ENCODE measurements around the gene RND1. TPM values are rescaled to one million over a fixed set of nuclear protein-coding genes. Genes with fewer than 3 reads are reported as not detected.
"Not testable (repeated sequence)": the region's sequence is repeated elsewhere in the genome, so short reads cannot be mapped to it uniquely, and the experiment has no call there.

Gene RND1
- polyA plus RNA-seq, 1 donor (not counting 4 experiments of a cell fraction or from before 2014, with no cell fraction given) = 0.16 TPM

DNA sequence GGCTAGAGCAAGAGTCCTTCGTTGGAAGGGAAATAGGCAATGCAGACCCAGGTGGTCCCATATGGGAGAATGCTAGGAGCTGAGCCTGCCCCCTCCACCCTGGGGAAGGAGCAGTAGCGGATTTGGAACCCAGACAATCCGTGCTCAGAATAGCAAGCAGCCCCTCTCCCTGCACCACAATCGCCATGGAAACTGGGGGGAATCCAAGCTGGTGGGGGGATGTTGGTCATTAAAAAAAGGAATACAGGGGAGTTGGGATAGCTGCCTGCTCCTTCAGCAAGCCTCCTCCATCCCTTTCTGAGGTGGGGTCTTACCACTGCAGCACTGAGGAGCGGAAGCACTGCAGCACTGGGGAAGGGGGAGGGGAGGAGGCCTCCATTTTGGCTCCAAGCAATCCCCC lies 2.9 kb downstream of the RND1 start:
- H3K36me3 ChIP-seq (ENCODE audit: control insufficient read depth in 2 of 2, extremely low read depth in 1 of 2, insufficient read depth in 2 of 2, low read length in 2 of 2) = no peaks in the 10 kb centered on the region
- FAIRE-seq (no peak), DNase-seq (ENCODE audit: low read depth, low spot score) (no peak)
- H3K9me3 ChIP-seq (ENCODE audit: control insufficient read depth, low read depth, low read length) = no peaks in the 10 kb centered on the region
- H4K20me1 ChIP-seq (ENCODE audit: control insufficient read depth, extremely low read depth, insufficient read depth, low read length) = no peaks in the 10 kb centered on the region
- dilution Hi-C loops (cut with MboI; ENCODE audit: extremely low pct_ligation_motif_present, low sequenced_read_pairs) = no loop called here
- no peak overlapping the region for H3K4me2 ChIP-seq (ENCODE audit: control insufficient read depth, extremely low read depth, insufficient read depth, low read depth, low read length)
- H3K27ac ChIP-seq (ENCODE audit: control insufficient read depth, insufficient read depth, low read length) = no peak overlapping the region
- no peak overlapping the region for H3K4me3 ChIP-seq (ENCODE audit: control insufficient read depth in 2 of 3, extremely low read depth in 1 of 3, insufficient read depth in 2 of 3, low read depth in 1 of 3, low read length in 3 of 3)
- no peak for TF ChIP-seq EZH2 (IDR thresholded peaks at IDR 0.05; ENCODE audit: low read length)
- no peak for TF ChIP-seq CTCF (optimal IDR thresholded peaks at IDR 0.05 in 1 of 3, IDR thresholded peaks at IDR 0.05 in 1 of 3, conservative IDR thresholded peaks at IDR 0.05 in 1 of 3; ENCODE audit: extremely low read depth in 1 of 3, insufficient read depth in 2 of 3, low read length in 3 of 3)
- no peak overlapping the region for H3K9ac ChIP-seq (ENCODE audit: control insufficient read depth, extremely low read depth, insufficient read depth, low read length)
- peaks cover 21% of the 10 kb centered on the region for H3K27me3 ChIP-seq (ENCODE audit: control insufficient read depth, extremely low read depth, insufficient read depth, low read length)
- H3K9me1 ChIP-seq (ENCODE audit: control insufficient read depth, extremely low read depth, insufficient read depth, low read length) = no peaks in the 10 kb centered on the region
- H2AFZ ChIP-seq (ENCODE audit: control insufficient read depth, low read length) = no peak overlapping the region
- peaks cover 19% of the 10 kb centered on the region for H3K4me1 ChIP-seq (ENCODE audit: control insufficient read depth, extremely low read depth, insufficient read depth, low read length)
- H3K79me2 ChIP-seq (ENCODE audit: control insufficient read depth, insufficient read depth, low read length) = no peaks in the 10 kb centered on the region

GRCh38 chr12:48861111-48861510 lies 4.6 kb downstream of the RND1 start:
- no peak overlapping the region for H2AFZ ChIP-seq (ENCODE audit: control insufficient read depth, low read length)
- H3K9ac ChIP-seq (ENCODE audit: control insufficient read depth, extremely low read depth, insufficient read depth, low read length) = no peak overlapping the region
- dilution Hi-C loops (cut with MboI; ENCODE audit: extremely low pct_ligation_motif_present, low sequenced_read_pairs) = no loop called here
- no peak for DNase-seq (ENCODE audit: low read depth, low spot score)
- H3K4me1 ChIP-seq (ENCODE audit: control insufficient read depth, extremely low read depth, insufficient read depth, low read length) = peaks cover 19% of the 10 kb centered on the region
- H3K79me2 ChIP-seq (ENCODE audit: control insufficient read depth, insufficient read depth, low read length) = no peaks in the 10 kb centered on the region
- H3K36me3 ChIP-seq (ENCODE audit: control insufficient read depth in 2 of 2, extremely low read depth in 1 of 2, insufficient read depth in 2 of 2, low read length in 2 of 2) = no peaks in the 10 kb centered on the region
- peaks cover 21% of the 10 kb centered on the region for H3K27me3 ChIP-seq (ENCODE audit: control insufficient read depth, extremely low read depth, insufficient read depth, low read length)
- no peak for FAIRE-seq
- H3K4me3 ChIP-seq (ENCODE audit: control insufficient read depth in 2 of 3, extremely low read depth in 1 of 3, insufficient read depth in 2 of 3, low read depth in 1 of 3, low read length in 3 of 3) = no peak overlapping the region
- H3K9me3 ChIP-seq (ENCODE audit: control insufficient read depth, low read depth, low read length) = no peaks in the 10 kb centered on the region
- no peak overlapping the region for H3K27ac ChIP-seq (ENCODE audit: control insufficient read depth, insufficient read depth, low read length)
- TF ChIP-seq EZH2 (IDR thresholded peaks at IDR 0.05; ENCODE audit: low read length) (no peak), CTCF (optimal IDR thresholded peaks at IDR 0.05 in 1 of 3, IDR thresholded peaks at IDR 0.05 in 1 of 3, conservative IDR thresholded peaks at IDR 0.05 in 1 of 3; ENCODE audit: extremely low read depth in 1 of 3, insufficient read depth in 2 of 3, low read length in 3 of 3) (no peak)
- no peaks in the 10 kb centered on the region for H4K20me1 ChIP-seq (ENCODE audit: control insufficient read depth, extremely low read depth, insufficient read depth, low read length)
- H3K9me1 ChIP-seq (ENCODE audit: control insufficient read depth, extremely low read depth, insufficient read depth, low read length) = no peaks in the 10 kb centered on the region
- no peak overlapping the region for H3K4me2 ChIP-seq (ENCODE audit: control insufficient read depth, extremely low read depth, insufficient read depth, low read depth, low read length)

- H3K79me2 ChIP-seq (ENCODE audit: control insufficient read depth, insufficient read depth, low read length); H2AFZ ChIP-seq (ENCODE audit: control insufficient read depth, low read length); H3K9me1 ChIP-seq (ENCODE audit: control insufficient read depth, extremely low read depth, insufficient read depth, low read length); H3K27ac ChIP-seq (ENCODE audit: control insufficient read depth, insufficient read depth, low read length); H4K20me1 ChIP-seq (ENCODE audit: control insufficient read depth, extremely low read depth, insufficient read depth, low read length); H3K9me3 ChIP-seq (ENCODE audit: control insufficient read depth, low read depth, low read length); H3K4me2 ChIP-seq (ENCODE audit: control insufficient read depth, extremely low read depth, insufficient read depth, low read depth, low read length); DNase-seq (ENCODE audit: low read depth, low spot score); FAIRE-seq; H3K4me3 ChIP-seq (ENCODE audit: control insufficient read depth in 2 of 3, extremely low read depth in 1 of 3, insufficient read depth in 2 of 3, low read depth in 1 of 3, low read length in 3 of 3); dilution Hi-C loops (cut with MboI; ENCODE audit: extremely low pct_ligation_motif_present, low sequenced_read_pairs); H3K9ac ChIP-seq (ENCODE audit: control insufficient read depth, extremely low read depth, insufficient read depth, low read length); H3K36me3 ChIP-seq (ENCODE audit: control insufficient read depth in 2 of 2, extremely low read depth in 1 of 2, insufficient read depth in 2 of 2, low read length in 2 of 2): not testable (repeated sequence)
- peaks cover 12% of the 10 kb centered on the region for H3K4me1 ChIP-seq (ENCODE audit: control insufficient read depth, extremely low read depth, insufficient read depth, low read length)
- H3K27me3 ChIP-seq (ENCODE audit: control insufficient read depth, extremely low read depth, insufficient read depth, low read length) = peaks cover 19% of the 10 kb centered on the region
Measured at GRCh38 chr12:48860236-48860635, 5.4 kb downstream of the RND1 start.

Data from keratinocyte (primary cell).